Effector CD8-positive, alpha-beta T cell (primary cell): ENCODE data around the gene VAV2.
A peak's percentile ranks its signal among the peaks of the same experiment; 100 is the strongest.
"Not testable (repeated sequence)": the region's sequence is repeated elsewhere in the genome, so short reads cannot be mapped to it uniquely, and the experiment has no call there.

ENCODE experiments used
- DNase-seq: peaks from one replicate; lab custom pipeline; 2025; lab: John Stamatoyannopoulos, UW

The VAV2 gene

GRCh38 chr9:133969681-133970580 is 22.2 kb downstream of the VAV2 start:
- DNase-seq = no peak

GRCh38 chr9:133968966-133969617 is 23.0 kb downstream of the VAV2 start:
- no peak for DNase-seq

- no peak for DNase-seq
Measured at GRCh38 chr9:133968428-133968827, 23.7 kb downstream of the VAV2 start.

- no peak for DNase-seq
Measured at GRCh38 chr9:133967024-133967741, 24.9 kb downstream of the VAV2 start.

- DNase-seq = no peak
Measured at GRCh38 chr9:133964463-133964862, 27.7 kb downstream of the VAV2 start.

GRCh38 chr9:133963166-133963565 is 29.0 kb downstream of the VAV2 start:
- DNase-seq = no peak

GRCh38 chr9:133962341-133962740 is 29.8 kb downstream of the VAV2 start:
- DNase-seq = no peak

- no peak for DNase-seq
Measured at GRCh38 chr9:133961226-133962165, 30.6 kb downstream of the VAV2 start.

- no peak for DNase-seq
Measured at GRCh38 chr9:133960568-133961129, 31.5 kb downstream of the VAV2 start.

- DNase-seq = no peak
Measured at GRCh38 chr9:133959966-133960567, 32.1 kb downstream of the VAV2 start.

- no peak for DNase-seq
Measured at GRCh38 chr9:133959171-133959570, 33.0 kb downstream of the VAV2 start.

- no peak for DNase-seq
Measured at GRCh38 chr9:133958756-133959155, 33.4 kb downstream of the VAV2 start.

- not testable (repeated sequence) for DNase-seq
Measured at GRCh38 chr9:133957772-133958171, 34.4 kb downstream of the VAV2 start.

- DNase-seq = no peak
Measured at GRCh38 chr9:133957328-133957727, 34.8 kb downstream of the VAV2 start.

GRCh38 chr9:133956520-133957076 is 35.5 kb downstream of the VAV2 start:
- no peak for DNase-seq

GRCh38 chr9:133955821-133956411 is 36.2 kb downstream of the VAV2 start:
- DNase-seq = peak; percentile 8

- DNase-seq = no peak
Measured at GRCh38 chr9:133954862-133955529, 37.1 kb downstream of the VAV2 start.

GRCh38 chr9:133953976-133954709 is 38.0 kb downstream of the VAV2 start:
- no peak for DNase-seq

GRCh38 chr9:133953621-133953975 is 38.5 kb downstream of the VAV2 start:
- no peak for DNase-seq
